GM10266 (cell line): ENCODE results near the gene SEMG2.

Experiments
- DNase-seq: peaks from one replicate; pipeline ENCODE4 v3.0.0; 2012; ENCODE audit errors: extremely low spot score
- TF ChIP-seq, protein P1 (sequence below): IDR thresholded peaks from 2 replicates; pipeline ENCODE4 v1.5.1; 2012; ENCODE audit warnings: mild to moderate bottlenecking, low read depth; ENCODE audit not compliant: control insufficient read depth, insufficient read depth; ENCODE audit errors: missing control alignments

The SEMG2 gene

DNA sequence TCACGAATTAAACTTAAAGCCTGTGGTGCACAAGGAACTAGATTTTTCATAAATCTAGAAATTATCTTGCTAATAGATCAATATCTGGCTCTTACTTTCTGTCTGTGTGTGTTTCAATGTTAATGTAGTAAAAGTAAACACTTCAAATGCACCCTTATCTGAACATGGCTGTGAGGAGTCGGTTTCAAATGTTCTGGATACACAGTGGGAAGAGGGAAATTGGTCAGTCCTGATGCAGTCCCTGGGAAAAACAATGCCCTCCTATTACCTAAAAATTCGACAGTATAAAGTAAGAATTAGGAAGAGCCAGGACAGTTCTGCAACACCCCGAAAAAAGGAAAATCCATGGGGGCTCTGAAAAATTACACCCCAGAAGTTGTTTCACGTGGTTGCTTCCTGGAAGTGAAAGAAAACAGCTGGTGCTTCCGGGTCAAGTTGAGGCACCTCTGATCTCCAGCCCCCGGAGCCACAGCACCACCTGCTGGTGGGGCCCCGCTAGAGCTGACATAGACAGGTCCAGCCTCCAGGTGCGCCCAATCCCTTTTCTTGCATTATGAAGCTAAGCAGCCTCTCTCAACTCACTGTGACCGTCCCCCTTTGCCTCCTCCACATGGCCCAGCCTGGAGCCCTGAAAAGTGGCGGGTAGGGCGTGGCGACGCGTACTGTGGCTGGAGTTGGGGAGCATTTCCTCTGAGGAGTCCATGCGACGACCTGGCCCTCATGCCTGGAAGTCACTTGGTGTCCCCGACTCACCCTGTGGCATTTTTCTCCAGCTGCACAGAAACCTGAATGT is 8.3 kb downstream of the SEMG2 start:
- DNase-seq, result peak; percentile 24
- TF ChIP-seq, protein P1, sequence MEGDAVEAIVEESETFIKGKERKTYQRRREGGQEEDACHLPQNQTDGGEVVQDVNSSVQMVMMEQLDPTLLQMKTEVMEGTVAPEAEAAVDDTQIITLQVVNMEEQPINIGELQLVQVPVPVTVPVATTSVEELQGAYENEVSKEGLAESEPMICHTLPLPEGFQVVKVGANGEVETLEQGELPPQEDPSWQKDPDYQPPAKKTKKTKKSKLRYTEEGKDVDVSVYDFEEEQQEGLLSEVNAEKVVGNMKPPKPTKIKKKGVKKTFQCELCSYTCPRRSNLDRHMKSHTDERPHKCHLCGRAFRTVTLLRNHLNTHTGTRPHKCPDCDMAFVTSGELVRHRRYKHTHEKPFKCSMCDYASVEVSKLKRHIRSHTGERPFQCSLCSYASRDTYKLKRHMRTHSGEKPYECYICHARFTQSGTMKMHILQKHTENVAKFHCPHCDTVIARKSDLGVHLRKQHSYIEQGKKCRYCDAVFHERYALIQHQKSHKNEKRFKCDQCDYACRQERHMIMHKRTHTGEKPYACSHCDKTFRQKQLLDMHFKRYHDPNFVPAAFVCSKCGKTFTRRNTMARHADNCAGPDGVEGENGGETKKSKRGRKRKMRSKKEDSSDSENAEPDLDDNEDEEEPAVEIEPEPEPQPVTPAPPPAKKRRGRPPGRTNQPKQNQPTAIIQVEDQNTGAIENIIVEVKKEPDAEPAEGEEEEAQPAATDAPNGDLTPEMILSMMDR, result peak; percentile 46

DNA sequence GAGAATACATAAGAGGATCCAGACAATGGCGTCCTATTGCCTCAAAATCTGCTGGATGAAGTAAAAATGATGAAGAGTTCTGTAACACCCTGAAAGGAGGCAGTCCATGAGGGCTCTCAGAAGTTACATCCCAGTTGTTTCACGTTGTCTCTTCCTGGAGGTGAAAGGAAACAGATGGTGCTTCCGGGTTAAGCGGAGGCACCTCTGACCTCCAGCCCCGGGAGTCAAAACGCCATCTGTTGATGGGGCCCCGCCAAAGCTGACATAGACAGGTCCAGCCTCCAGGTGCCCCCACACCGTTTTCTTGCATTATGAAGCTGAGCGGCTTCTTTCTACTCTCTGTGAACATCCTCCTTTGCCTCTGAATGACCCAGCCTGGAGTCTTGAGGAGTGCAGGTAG is 9.5 kb downstream of the SEMG2 start:
- TF ChIP-seq, protein P1, result no peak

DNA sequence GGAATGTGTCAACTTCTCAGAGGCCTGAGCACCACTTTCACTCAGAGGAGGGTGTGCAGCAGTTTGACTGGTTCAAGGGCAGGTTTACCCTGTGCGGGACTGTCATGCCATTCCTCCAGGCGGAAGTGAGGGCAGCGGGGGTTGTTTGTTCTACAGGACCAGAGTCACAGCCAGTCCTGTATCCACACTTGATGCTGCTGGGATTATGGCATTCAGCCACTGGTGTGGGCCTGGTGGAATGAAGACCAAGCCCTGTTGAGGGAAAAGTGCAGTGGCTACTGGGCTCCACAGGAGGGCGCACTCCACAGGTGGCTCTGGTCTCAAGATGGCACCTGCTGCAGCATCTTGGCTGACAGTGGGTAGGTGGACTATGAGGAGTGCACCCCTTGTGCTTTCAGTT is 14.8 kb downstream of the SEMG2 start:
- no peak for DNase-seq

More for the DNA sequence above, 9.5 kb downstream of the SEMG2 start:
- DNase-seq, result no peak

DNA sequence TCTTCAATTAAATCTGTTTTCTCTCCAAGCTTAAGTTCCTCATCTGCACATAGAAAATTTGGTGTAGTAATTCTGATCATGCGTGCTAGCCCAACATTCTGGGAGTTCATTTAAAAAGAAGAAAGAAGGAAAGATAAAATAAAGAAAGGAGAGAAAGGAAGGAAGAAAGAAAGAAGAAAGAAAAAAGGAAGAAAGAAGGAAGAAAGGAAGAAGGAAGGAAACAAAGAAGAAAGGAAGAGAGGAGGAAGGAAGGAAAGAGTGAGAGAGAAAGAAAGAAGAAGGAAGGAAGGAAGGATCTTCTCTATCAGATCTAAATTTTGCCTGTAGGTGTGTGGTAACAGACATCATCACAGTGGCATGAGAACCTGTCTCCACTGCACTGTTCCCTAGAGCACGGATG is 17.0 kb downstream of the SEMG2 start:
- TF ChIP-seq, protein P1, result no peak
- DNase-seq, result no peak

More for the DNA sequence above, 14.8 kb downstream of the SEMG2 start:
- TF ChIP-seq, protein P1, result peak; percentile 40

DNA sequence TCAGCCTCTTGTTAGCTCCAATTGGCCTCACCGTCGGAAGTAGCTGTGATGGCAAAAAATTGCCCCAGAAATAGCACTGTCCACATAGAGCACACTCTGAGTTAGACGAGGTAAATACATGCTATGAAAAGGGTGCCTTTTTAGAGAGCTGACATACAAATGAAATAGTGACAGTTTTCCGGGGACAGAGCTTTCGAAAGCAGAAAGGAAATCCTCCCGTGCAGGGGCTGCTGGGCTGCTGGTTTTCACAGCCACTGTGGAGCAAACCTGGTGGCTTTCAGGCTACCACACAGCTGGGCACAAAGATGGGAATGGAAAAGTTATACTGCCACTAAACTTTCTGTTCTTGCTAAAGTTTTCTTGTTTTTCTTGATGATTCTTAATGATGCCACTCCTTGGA is 24.9 kb downstream of the SEMG2 start:
- no peak for DNase-seq
- TF ChIP-seq, protein P1, result no peak

DNA sequence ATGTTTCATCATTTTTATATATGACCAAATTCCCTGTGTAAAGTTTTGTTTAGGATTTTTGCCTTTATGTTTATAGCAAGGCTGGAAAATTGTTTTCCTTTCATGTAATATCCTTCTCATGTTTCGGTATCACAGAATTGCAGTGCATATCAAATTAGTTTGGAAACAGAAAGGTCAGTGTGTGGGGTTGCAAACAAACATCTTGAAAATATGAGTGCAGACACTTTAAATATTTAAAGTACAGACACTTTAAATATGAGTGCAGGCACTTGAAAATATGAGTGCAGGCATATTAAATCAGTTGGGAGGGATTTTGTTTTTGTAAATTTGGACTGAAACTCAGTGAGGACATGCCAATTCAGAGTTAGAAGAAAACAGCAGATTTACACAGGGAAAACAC is 26.7 kb downstream of the SEMG2 start:
- TF ChIP-seq, protein P1, result no peak
- no peak for DNase-seq

DNA sequence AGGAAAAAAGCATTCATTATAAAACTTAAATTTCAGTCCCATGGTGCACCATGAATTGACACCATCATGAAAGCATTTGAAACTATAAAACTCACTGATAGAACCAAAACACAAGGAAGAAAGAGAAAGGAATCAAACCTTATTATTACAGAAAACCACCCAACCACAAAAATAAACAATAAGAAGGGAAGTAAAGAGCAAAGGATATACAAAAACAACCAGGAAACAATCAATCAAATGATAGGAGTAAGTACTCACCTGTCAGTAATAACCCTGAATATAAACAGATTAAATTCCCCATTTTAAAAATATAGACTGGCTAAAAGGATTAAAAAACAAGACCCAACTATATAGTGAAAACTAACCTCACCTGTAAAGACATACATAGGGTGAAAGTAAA is 27.4 kb downstream of the SEMG2 start:
- TF ChIP-seq, protein P1, result no peak
- no peak for DNase-seq
